K562 (cell line): ENCODE measurements around the gene TCOF1. TPM values are rescaled to one million over a fixed set of nuclear protein-coding genes. Genes with fewer than 3 reads are reported as not detected.

Experiments used
- ARID2 ChIP-seq: fragments of 450-650 bp; IDR thresholded peaks from 2 replicates; pipeline ENCODE4 v1.6.1; 2017; ENCODE audit warnings: antibody characterized with exemption, mild to moderate bottlenecking
- ASH1L ChIP-seq: fragments of 450-650 bp; IDR thresholded peaks from 2 replicates; pipeline ENCODE4 v1.6.1; 2018; ENCODE audit warnings: borderline replicate concordance, mild to moderate bottlenecking, low read depth; ENCODE audit not compliant: partially characterized antibody
- ESRRB ChIP-seq: fragments of 250-450 bp; sonication (Bioruptor Pico); IDR thresholded peaks from 2 replicates; pipeline ENCODE4 v1.5.0; 2020; ENCODE audit warnings: mild to moderate bottlenecking, moderate library complexity, borderline replicate concordance
- ZNF766 ChIP-seq: fragments of 200-800 bp; sonication (Bioruptor generic); conservative IDR thresholded peaks from 2 replicates; pipeline ENCODE4 v1.6.1; 2016; ENCODE audit warnings: missing genetic modification characterization, missing compliant biosample characterization
- polyA plus RNA-seq, 8 experiments: library from polyadenylated mRNA; depleted of rRNA in 4 of 8; stranded (reverse) in 5 of 8; unstranded in 3 of 8; fragments of >200 nt; fragmentation: Nextera tagmentation in 2 of 8; fragmentation: Illumina TruSeq in 1 of 8; extraction: Ambion mirVana in 2 of 8; extraction: Trizol in 1 of 8; gene quantifications; 2 replicates each; pipeline versions ENCODE4 v1.2.1 to v1.2.3, GENCODE V29; 2011 to 2014; ENCODE audit warnings: inconsistent platforms in 1 of 8, missing spikeins in 1 of 8
- total RNA-seq, 7 experiments: library from RNA; depleted of rRNA in 6 of 7; stranded (reverse); fragments of >200 nt in 6 of 7; fragmentation: Illumina TruSeq in 2 of 7; extraction: Trizol in 2 of 7; gene quantifications; 2 replicates each; pipeline versions ENCODE4 v1.2.1 to v1.2.3, GENCODE V29; 2011 to 2021; ENCODE audit warnings: low replicate concordance in 1 of 7
- TF ChIP-seq, protein P1 (sequence below): fragments of 450-650 bp; IDR thresholded peaks from 2 replicates; pipeline ENCODE4 v1.6.1; 2018; ENCODE audit warnings: mild to moderate bottlenecking, low read depth; ENCODE audit not compliant: partially characterized antibody
- TF ChIP-seq, protein P2 (sequence below): fragments of 250-450 bp; sonication (Bioruptor Pico); IDR thresholded peaks from 2 replicates; pipeline ENCODE4 v1.8.0; 2021; ENCODE audit warnings: moderate library complexity, mild to moderate bottlenecking, inconsistent platforms

The TCOF1 gene
- total and polyA plus RNA-seq, 9 of the 15 experiments (the other 6 are each of a cell fraction or from before 2014, with no cell fraction given), result 9.8 to 134 (median 61.7) TPM

DNA sequence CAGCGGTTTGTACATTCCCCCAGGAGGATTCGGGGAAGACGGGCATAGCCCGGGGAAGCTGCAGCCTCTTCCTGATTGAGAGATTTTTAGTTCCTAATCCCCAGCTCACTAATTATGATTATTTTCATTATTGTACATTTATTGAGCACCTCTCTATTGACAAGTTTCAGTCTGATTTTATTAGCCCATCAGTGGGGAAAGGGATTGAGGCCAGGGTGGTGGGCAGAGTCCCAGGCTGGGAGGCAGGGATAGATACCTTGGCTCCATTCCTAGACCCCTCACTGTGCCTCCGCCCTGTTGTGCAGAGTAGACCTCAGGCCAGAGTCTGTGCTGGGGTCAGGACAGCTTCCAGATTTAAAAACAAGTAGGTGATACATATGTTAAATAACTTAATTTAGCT lies 27.2 kb downstream of the TCOF1 start (continued):
- TF ChIP-seq, protein P1, sequence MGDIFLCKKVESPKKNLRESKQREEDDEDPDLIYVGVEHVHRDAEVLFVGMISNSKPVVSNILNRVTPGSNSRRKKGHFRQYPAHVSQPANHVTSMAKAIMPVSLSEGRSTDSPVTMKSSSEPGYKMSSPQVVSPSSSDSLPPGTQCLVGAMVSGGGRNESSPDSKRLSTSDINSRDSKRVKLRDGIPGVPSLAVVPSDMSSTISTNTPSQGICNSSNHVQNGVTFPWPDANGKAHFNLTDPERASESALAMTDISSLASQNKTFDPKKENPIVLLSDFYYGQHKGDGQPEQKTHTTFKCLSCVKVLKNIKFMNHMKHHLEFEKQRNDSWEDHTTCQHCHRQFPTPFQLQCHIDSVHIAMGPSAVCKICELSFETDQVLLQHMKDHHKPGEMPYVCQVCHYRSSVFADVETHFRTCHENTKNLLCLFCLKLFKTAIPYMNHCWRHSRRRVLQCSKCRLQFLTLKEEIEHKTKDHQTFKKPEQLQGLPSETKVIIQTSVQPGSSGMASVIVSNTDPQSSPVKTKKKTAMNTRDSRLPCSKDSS, result no peak
- no peak for TF ChIP-seq ASH1L
- TF ChIP-seq, protein P2, sequence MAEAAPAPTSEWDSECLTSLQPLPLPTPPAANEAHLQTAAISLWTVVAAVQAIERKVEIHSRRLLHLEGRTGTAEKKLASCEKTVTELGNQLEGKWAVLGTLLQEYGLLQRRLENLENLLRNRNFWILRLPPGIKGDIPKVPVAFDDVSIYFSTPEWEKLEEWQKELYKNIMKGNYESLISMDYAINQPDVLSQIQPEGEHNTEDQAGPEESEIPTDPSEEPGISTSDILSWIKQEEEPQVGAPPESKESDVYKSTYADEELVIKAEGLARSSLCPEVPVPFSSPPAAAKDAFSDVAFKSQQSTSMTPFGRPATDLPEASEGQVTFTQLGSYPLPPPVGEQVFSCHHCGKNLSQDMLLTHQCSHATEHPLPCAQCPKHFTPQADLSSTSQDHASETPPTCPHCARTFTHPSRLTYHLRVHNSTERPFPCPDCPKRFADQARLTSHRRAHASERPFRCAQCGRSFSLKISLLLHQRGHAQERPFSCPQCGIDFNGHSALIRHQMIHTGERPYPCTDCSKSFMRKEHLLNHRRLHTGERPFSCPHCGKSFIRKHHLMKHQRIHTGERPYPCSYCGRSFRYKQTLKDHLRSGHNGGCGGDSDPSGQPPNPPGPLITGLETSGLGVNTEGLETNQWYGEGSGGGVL (CRISPR knock-in tag), result no peak
- TF ChIP-seq ZNF766 (CRISPR knock-in tag), result no peak
- TF ChIP-seq ESRRB (CRISPR knock-in tag), result no peak
- no peak for TF ChIP-seq ARID2
- TF ChIP-seq, all 486 proteins: peak for 0
